Body of pancreas (tissue), 4 donors: Measurements from ENCODE around the gene TSPAN14. TPM values are rescaled to one million over a fixed set of nuclear protein-coding genes. Genes with fewer than 3 reads are reported as not detected.

Experiments
- ATAC-seq: fragments of 150-250 bp; one replicate; pipeline ENCODE4 v1.9.1; 2016
- DNase-seq, 4 donors: peaks; one replicate each; pipeline ENCODE4 v3.0.0-alpha.2; 2019
- H3K27ac ChIP-seq, 4 donors: fragments of 200-600 bp; sonication (generic); 1 replicate in 3 of 4; 2 replicates in 1 of 4; pipeline versions ENCODE4 v1.5.1 to v1.6.1; 2016 to 2019; ENCODE audit warnings: mild to moderate bottlenecking in 1 of 4, mixed read lengths in 1 of 4, moderate library complexity in 1 of 4
- H3K27me3 ChIP-seq, 2 donors: fragments of 200-600 bp; sonication (generic); one replicate each; pipeline ENCODE4 v1.6.0; 2016; ENCODE audit warnings: mild to moderate bottlenecking in 1 of 2
- H3K36me3 ChIP-seq, 2 donors: fragments of 200-600 bp; sonication (generic); replicated peaks in 1 of 2; 2 replicates each; pipeline ENCODE4 v1.5.1; 2016; ENCODE audit warnings: low read depth in 2 of 2; ENCODE audit not compliant: insufficient read depth in 1 of 2
- H3K4me1 ChIP-seq: fragments of 200-600 bp; sonication (generic); one replicate; pipeline ENCODE4 v1.6.0; 2016
- H3K4me3 ChIP-seq, 2 donors: fragments of 200-600 bp; sonication (generic); 1 replicate in 1 of 2; 2 replicates in 1 of 2; pipeline ENCODE4 v1.5.1; 2016 to 2019
- H3K9me3 ChIP-seq, 3 donors: fragments of 200-600 bp; sonication (generic); 1 replicate in 2 of 3; 2 replicates in 1 of 3; pipeline ENCODE4 v1.5.1; 2016
- CTCF ChIP-seq, 7 experiments: fragments of 450-650 bp in 4 of 7; fragments of 200-600 bp in 3 of 7; sonication (generic) in 3 of 7; IDR thresholded peaks; one replicate each; pipeline ENCODE4 v1.5.1; 2016 to 2019; ENCODE audit warnings: antibody characterized with exemption in 7 of 7
- POLR2A ChIP-seq, 3 donors: fragments of 450-650 bp; IDR thresholded peaks; one replicate each; pipeline ENCODE4 v1.6.1; 2016; ENCODE audit warnings: antibody characterized with exemption in 3 of 3, mild to moderate bottlenecking in 2 of 3
- WGBS, 2 donors: methylation state at CpG; one replicate each; pipeline ENCODE4 v1.1.5; 2017; 5-methylcytosine and 5-hydroxymethylcytosine counted together
- intact Hi-C: fragments of 100-400 bp; cut with DNase I; formaldehyde crosslinking; loops from one replicate; pipeline ENCODE4 v1.15.1; 2023
- total RNA-seq, 2 donors: library from RNA; depleted of rRNA; stranded (reverse); fragments of >200 nt; gene quantifications; one replicate each; pipeline ENCODE4 v1.1.0, GENCODE V29; 2016

TSPAN14 gene
- total RNA-seq, 2 donors from 2014 or later, result 22.3 to 63.0 TPM

GRCh38 chr10:80487791-80488538 is 33.9 kb downstream of the TSPAN14 start:
- intact Hi-C loops, result no loop called here
- no peaks in the 10 kb centered on the region for H3K27me3 ChIP-seq
- peak overlapping the region; percentile 57 to 72 (median 65) for H3K27ac ChIP-seq
- ATAC-seq (peak; percentile 33), DNase-seq (peak in 3 of 4 donors; percentile 38 to 66 (median 41))
- no peaks in the 10 kb centered on the region for H3K36me3 ChIP-seq
- H3K4me3 ChIP-seq, result no peak overlapping the region
- no peak for TF ChIP-seq CTCF (IDR thresholded peaks at IDR 0.05)
- peak in 1 of 3 donors; percentile 5 for TF ChIP-seq POLR2A (IDR thresholded peaks at IDR 0.05)
- no peaks in the 10 kb centered on the region for H3K9me3 ChIP-seq
- H3K4me1 ChIP-seq, result peaks cover 59% of the 10 kb centered on the region
- 69 to 85% methylated on average over 6 to 14 of the region's 14 CpGs for WGBS, 2 donors

GRCh38 chr10:80488539-80489066 is 34.5 kb downstream of the TSPAN14 start:
- ATAC-seq, result no peak
- 31 to 35% methylated on average over 6 of the region's 6 CpGs for WGBS, 2 donors
- Histone ChIP-seq H3K27me3 (no peaks in the 10 kb centered on the region), H3K4me1 (peaks cover 62% of the 10 kb centered on the region), H3K9me3 (no peaks in the 10 kb centered on the region), H3K36me3 (no peaks in the 10 kb centered on the region), H3K4me3 (no peak overlapping the region), H3K27ac (peak overlapping the region in 3 of 4 donors; percentile 65 to 72 (median 65))
- TF ChIP-seq CTCF (IDR thresholded peaks at IDR 0.05) (no peak), POLR2A (IDR thresholded peaks at IDR 0.05) (no peak)
- intact Hi-C loops, result no loop called here
- peak in 1 of 4 donors; percentile 24 for DNase-seq

GRCh38 chr10:80489371-80490112 is 35.4 kb downstream of the TSPAN14 start:
- Histone ChIP-seq H3K4me1 (peaks cover 61% of the 10 kb centered on the region), H3K4me3 (no peak overlapping the region), H3K27ac (no peak overlapping the region), H3K9me3 (no peaks in the 10 kb centered on the region), H3K27me3 (no peaks in the 10 kb centered on the region), H3K36me3 (no peaks in the 10 kb centered on the region)
- WGBS, 2 donors, result 100% methylated on average over 2 of the region's 2 CpGs; no CpG with 5 or more reads in 1 of the 2 donors
- no peak for TF ChIP-seq CTCF (IDR thresholded peaks at IDR 0.05)
- intact Hi-C loops, result no loop called here
- DNase-seq, result no peak
- no peak for ATAC-seq

- DNase-seq, result peak in 1 of 4 donors; percentile 64
- no peaks in the 10 kb centered on the region for H3K9me3 ChIP-seq
- WGBS, 2 donors, result 66 to 77% methylated on average over 6 to 7 of the region's 7 CpGs
- no peak for ATAC-seq
- no peaks in the 10 kb centered on the region for H3K27me3 ChIP-seq
- peaks cover 61% of the 10 kb centered on the region for H3K4me1 ChIP-seq
- H3K27ac ChIP-seq, result peak overlapping the region in 3 of 4 donors; percentile 0 to 73 (median 37)
- intact Hi-C loops, result no loop called here
- H3K36me3 ChIP-seq, result no peaks in the 10 kb centered on the region
- TF ChIP-seq CTCF (IDR thresholded peaks at IDR 0.05) (no peak), POLR2A (IDR thresholded peaks at IDR 0.05) (no peak)
- no peak overlapping the region for H3K4me3 ChIP-seq
Observed at GRCh38 chr10:80491251-80492102, 37.4 kb downstream of the TSPAN14 start.
